Activated CD8-positive, alpha-beta T cell treated with anti-CD3 and anti-CD28 coated beads for 36 hours (primary cell): ENCODE data around the gene ITPRIP. TPM values are rescaled to one million over a fixed set of nuclear protein-coding genes. Genes with fewer than 3 reads are reported as not detected.

Source experiments
- ATAC-seq: fragments of 200-7000 bp; cut with Tn5 transposase; one replicate; pipeline ENCODE4 v1.10.0; 2021; ENCODE audit warnings: mild to moderate bottlenecking, moderate library complexity
- CTCF ChIA-PET: fragments of 350-600 bp; sonication (Branson Sonifier 250); formaldehyde crosslinking; loops from one replicate; lab custom pipeline; 2021; ENCODE audit warnings: antibody characterized with exemption; lab: Charles Lee
- POLR2A ChIA-PET: fragments of 350-600 bp; sonication (Branson Sonifier 250); formaldehyde crosslinking; loops from one replicate; lab custom pipeline; 2021; ENCODE audit warnings: antibody characterized with exemption; lab: Charles Lee
- DNase-seq: peaks from one replicate; pipeline ENCODE4 v3.0.0-alpha.2; 2020
- H3K27ac Mint-ChIP-seq: one replicate; pipeline ENCODE4 v1.8.0; 2021; ENCODE audit warnings: mild to moderate bottlenecking, mixed read lengths
- H3K27me3 Mint-ChIP-seq: one replicate; pipeline ENCODE4 v1.8.0; 2021; ENCODE audit warnings: mixed read lengths
- H3K36me3 Mint-ChIP-seq: one replicate; pipeline ENCODE4 v1.8.0; 2021; ENCODE audit warnings: low read depth, mixed read lengths
- H3K4me1 Mint-ChIP-seq: one replicate; pipeline ENCODE4 v1.8.0; 2021; ENCODE audit warnings: low read depth, mixed read lengths
- H3K4me3 Mint-ChIP-seq: one replicate; pipeline ENCODE4 v1.8.0; 2021; ENCODE audit warnings: mild to moderate bottlenecking, moderate library complexity, mixed read lengths
- H3K9me3 Mint-ChIP-seq: one replicate; pipeline ENCODE4 v1.8.0; 2021; ENCODE audit warnings: mixed read lengths
- intact Hi-C: fragments of 100-400 bp; cut with micrococcal nuclease; formaldehyde crosslinking; loops from one replicate; pipeline ENCODE4 v1.10.0; 2022
- total RNA-seq, 2 experiments: library from RNA; stranded (reverse); gene quantifications; one replicate each; pipeline ENCODE4 v1.2.3, GENCODE V29; 2021
- TF ChIP-seq, protein P1 (sequence below): fragments of 200-600 bp; IDR thresholded peaks from one replicate; pipeline ENCODE4 v1.8.0; 2022; ENCODE audit warnings: antibody characterized with exemption, mild to moderate bottlenecking

Gene ITPRIP
- total RNA-seq, 2 experiments from 2014 or later: 18.3 to 18.9 TPM

DNA sequence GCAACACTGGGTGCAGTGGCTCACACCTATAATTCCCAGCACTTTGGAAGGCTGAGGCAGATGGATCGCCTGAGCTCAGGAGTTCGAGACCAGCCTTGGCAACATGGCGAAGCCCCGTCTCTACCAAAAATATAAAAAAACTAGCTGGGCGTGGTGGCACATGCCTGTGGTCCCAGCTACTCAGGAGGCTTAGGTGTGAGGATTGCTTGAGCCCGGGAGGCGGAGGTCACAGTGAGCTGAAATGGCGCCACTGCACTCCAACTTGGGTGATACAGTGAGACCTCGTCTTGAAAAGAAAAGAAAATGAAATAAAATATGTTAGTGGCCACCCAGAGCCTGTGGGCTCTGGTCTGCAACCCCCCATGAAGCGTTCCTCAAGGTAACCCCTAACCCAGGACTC lies 13.3 kb downstream of the ITPRIP start:
- Mint-ChIP-seq H3K36me3 (peaks cover 31% of the 10 kb centered on the region), H3K9me3 (no peaks in the 10 kb centered on the region), H3K4me1 (peaks cover 91% of the 10 kb centered on the region), H3K4me3 (no peak overlapping the region), H3K27ac (peak overlapping the region; percentile 82), H3K27me3 (no peaks in the 10 kb centered on the region)
- intact Hi-C loops: no loop called here
- DNase-seq (no peak), ATAC-seq (no peak)
- POLR2A ChIA-PET: interaction anchor here (0.8 to 5.1 kb wide), 2 partner anchors 12 to 19 kb away, joined by 3 to 30 read pairs; partner anchors contain the start of gene ITPRIP
- TF ChIP-seq, protein P1, sequence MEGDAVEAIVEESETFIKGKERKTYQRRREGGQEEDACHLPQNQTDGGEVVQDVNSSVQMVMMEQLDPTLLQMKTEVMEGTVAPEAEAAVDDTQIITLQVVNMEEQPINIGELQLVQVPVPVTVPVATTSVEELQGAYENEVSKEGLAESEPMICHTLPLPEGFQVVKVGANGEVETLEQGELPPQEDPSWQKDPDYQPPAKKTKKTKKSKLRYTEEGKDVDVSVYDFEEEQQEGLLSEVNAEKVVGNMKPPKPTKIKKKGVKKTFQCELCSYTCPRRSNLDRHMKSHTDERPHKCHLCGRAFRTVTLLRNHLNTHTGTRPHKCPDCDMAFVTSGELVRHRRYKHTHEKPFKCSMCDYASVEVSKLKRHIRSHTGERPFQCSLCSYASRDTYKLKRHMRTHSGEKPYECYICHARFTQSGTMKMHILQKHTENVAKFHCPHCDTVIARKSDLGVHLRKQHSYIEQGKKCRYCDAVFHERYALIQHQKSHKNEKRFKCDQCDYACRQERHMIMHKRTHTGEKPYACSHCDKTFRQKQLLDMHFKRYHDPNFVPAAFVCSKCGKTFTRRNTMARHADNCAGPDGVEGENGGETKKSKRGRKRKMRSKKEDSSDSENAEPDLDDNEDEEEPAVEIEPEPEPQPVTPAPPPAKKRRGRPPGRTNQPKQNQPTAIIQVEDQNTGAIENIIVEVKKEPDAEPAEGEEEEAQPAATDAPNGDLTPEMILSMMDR: no peak
- CTCF ChIA-PET: interaction anchor here (1.1 to 2.2 kb wide), 5 partner anchors 9 to 50 kb away, joined by 3 to 11 read pairs (median 5); no protein-coding TSS in a partner anchor

DNA sequence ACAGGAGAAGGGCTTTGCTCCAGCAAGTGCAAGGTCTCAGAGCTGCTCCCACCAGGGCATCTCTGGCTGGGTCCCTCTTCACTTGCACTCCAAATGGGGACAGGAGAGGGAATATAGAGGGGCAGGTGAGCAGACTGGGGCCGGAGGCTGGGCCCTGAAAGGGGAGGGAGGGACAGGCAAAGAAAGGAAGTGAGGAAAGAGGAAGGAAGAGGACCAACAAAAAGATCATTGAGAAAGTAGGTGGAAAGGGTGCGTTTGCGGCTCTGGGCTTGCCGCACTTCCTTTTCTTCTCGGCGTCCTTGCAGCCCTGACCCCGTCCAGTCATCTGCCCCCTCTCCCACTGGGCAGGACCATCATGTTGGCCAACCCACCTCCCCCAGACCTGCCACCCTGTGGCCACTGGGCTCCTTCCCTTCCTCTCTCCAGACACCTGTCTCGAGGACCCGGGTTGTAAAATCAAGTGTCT lies 14.0 kb downstream of the ITPRIP start:
- Mint-ChIP-seq H3K4me1 (peaks cover 91% of the 10 kb centered on the region), H3K36me3 (peaks cover 31% of the 10 kb centered on the region), H3K27me3 (no peaks in the 10 kb centered on the region), H3K4me3 (peak overlapping the region; percentile 54), H3K27ac (peak overlapping the region; percentile 82), H3K9me3 (no peaks in the 10 kb centered on the region)
- TF ChIP-seq, protein P1: no peak
- intact Hi-C loops: no loop called here
- ChIA-PET CTCF (interaction anchor here (0.7 to 2.2 kb wide), 6 partner anchors 8 to 32 kb away, joined by 3 to 11 read pairs (median 4); no protein-coding TSS in a partner anchor), POLR2A (interaction anchor here (0.8 to 5.1 kb wide), 2 partner anchors 13 to 18 kb away, joined by 3 to 30 read pairs; partner anchors contain the start of gene ITPRIP)
- no peak for DNase-seq
- ATAC-seq: no peak

DNA sequence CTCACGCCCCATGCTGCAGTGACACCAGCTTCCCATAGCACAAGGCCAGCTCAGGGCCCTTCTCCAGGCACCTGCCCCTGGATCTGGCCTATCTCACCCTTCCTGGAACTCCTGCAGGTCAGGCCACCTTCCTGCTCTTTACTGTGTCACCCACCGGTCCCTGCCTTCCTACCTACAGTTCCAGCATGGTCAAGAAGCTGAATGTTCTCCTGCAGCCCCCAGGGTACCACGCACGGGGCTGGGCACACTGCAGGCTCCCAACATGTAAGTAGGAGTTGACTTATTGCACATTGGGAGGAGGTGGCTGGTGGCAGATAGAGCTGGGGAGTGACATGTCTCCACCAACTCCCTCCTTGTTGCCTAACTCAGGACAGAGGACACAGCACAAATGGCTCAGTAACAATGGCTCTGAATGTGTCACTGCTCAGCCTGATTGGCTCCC lies 14.5 kb downstream of the ITPRIP start:
- Mint-ChIP-seq H3K36me3 (peaks cover 31% of the 10 kb centered on the region), H3K27ac (peak overlapping the region; percentile 82), H3K9me3 (no peaks in the 10 kb centered on the region), H3K27me3 (no peaks in the 10 kb centered on the region), H3K4me1 (peaks cover 92% of the 10 kb centered on the region), H3K4me3 (peak overlapping the region; percentile 54)
- ChIA-PET CTCF (interaction anchor here (0.7 to 2.2 kb wide), 5 partner anchors 18 to 32 kb away, joined by 3 to 11 read pairs (median 5); no protein-coding TSS in a partner anchor), POLR2A (interaction anchor here (3.9 to 5.1 kb wide), 2 partner anchors 11 to 13 kb away, joined by 21 to 30 read pairs; partner anchors contain the start of gene ITPRIP)
- TF ChIP-seq, protein P1: no peak
- DNase-seq (no peak), ATAC-seq (no peak)
- intact Hi-C loops: no loop called here

DNA sequence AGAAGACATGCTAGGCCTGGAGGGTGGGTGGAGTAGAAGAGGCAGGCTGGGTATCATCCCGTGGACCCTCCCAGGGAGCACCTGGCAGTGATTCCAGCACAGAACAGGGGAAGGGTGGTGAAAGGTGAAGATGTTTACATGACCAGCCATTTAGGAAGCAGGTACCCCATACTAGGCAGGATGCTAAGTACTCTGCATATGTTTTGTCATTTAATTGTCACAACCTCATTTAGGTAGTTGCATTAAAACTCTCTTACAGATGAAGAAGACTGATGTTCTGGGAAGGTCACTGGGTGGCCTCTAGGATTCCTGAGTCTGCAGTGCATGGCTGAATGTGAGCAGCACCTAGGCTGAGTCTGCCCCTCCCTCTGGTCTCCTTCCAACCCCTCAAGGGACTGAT lies 15.2 kb downstream of the ITPRIP start:
- H3K9me3 Mint-ChIP-seq: no peaks in the 10 kb centered on the region
- CTCF ChIA-PET: interaction anchor here (1.1 to 5.3 kb wide), 4 partner anchors 17 to 30 kb away, joined by 3 to 28 read pairs (median 8); no protein-coding TSS in a partner anchor
- no peaks in the 10 kb centered on the region for H3K27me3 Mint-ChIP-seq
- peak overlapping the region; percentile 82 for H3K27ac Mint-ChIP-seq
- intact Hi-C loops: no loop called here
- ATAC-seq (no peak), DNase-seq (no peak)
- TF ChIP-seq, protein P1: no peak
- H3K36me3 Mint-ChIP-seq: peaks cover 33% of the 10 kb centered on the region
- POLR2A ChIA-PET: interaction anchor here (3.9 to 5.1 kb wide), 2 partner anchors 10 to 14 kb away, joined by 21 to 30 read pairs; partner anchors contain the start of gene ITPRIP
- H3K4me1 Mint-ChIP-seq: peaks cover 90% of the 10 kb centered on the region
- peak overlapping the region; percentile 16 for H3K4me3 Mint-ChIP-seq

DNA sequence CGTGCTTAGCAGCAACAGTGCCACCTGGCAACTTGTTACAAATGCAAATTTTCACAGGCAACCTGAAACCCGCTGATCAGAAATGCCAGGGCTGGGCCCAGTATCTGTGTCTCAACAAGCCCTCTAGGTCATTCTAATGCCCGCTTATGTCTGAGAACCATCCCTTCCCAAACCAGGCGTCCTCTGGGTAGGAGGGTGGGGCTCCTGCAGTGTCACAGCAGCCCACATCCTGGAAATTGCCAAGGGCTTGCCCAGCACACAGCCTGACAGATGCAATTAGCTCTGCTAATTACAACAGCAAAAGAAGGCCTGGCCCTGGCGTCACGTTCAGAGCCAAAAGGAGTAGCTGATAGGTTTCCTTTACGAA lies 15.9 kb downstream of the ITPRIP start:
- Mint-ChIP-seq H3K4me1 (peaks cover 88% of the 10 kb centered on the region), H3K36me3 (peaks cover 34% of the 10 kb centered on the region), H3K27ac (peak overlapping the region; percentile 82), H3K27me3 (no peaks in the 10 kb centered on the region), H3K9me3 (no peaks in the 10 kb centered on the region), H3K4me3 (peak overlapping the region; percentile 16)
- intact Hi-C loops: no loop called here
- CTCF ChIA-PET: interaction anchor here (1.2 to 5.3 kb wide), 5 partner anchors 16 to 31 kb away, joined by 4 to 28 read pairs (median 6); partner anchors contain the start of gene CFAP58
- TF ChIP-seq, protein P1: no peak
- ATAC-seq (peak; percentile 66), DNase-seq (peak; percentile 69)
- POLR2A ChIA-PET: interaction anchor here (3.9 to 5.1 kb wide), 2 partner anchors 9 to 15 kb away, joined by 21 to 30 read pairs; partner anchors contain the start of gene ITPRIP
